GM12878 (cell line): Measurements from ENCODE around the gene PPM1N. TPM values are rescaled to one million over a fixed set of nuclear protein-coding genes. Genes with fewer than 3 reads are reported as not detected.

Experiments
- ATAC-seq: fragments of 200-7000 bp; cut with Tn5 transposase; 3 replicates; pipeline ENCODE4 v1.9.1; 2020; ENCODE audit warnings: mild to moderate bottlenecking, moderate library complexity
- BruUV-seq: library from RNA; stranded (reverse); fragments of 400-500 nt; replicated peaks from 2 replicates; lab custom pipeline; 2021; lab: Mats Ljungman, UMichigan
- CTCF ChIA-PET: fragments of 300-600 bp; sonication (Branson Sonifier 250); formaldehyde crosslinking; extraction: SDS; loops from one replicate; lab custom pipeline; 2021; ENCODE audit warnings: inconsistent platforms; lab: Yijun Ruan, JAX
- POLR2A ChIA-PET: fragments of 350-600 bp; formaldehyde crosslinking; extraction: SDS; loops from one replicate; lab custom pipeline; 2021; ENCODE audit warnings: inconsistent platforms; lab: Charles Lee
- RAD21 ChIA-PET: fragments of 300-600 bp; sonication (Branson Sonifier 250); formaldehyde crosslinking; loops from one replicate; lab custom pipeline; 2023; ENCODE audit warnings: antibody characterized with exemption; ENCODE audit not compliant: unreplicated experiment; lab: Charles Lee
- SMC1A ChIA-PET: fragments of 300-600 bp; sonication (Branson Sonifier 250); formaldehyde crosslinking; loops from one replicate; lab custom pipeline; 2023; ENCODE audit not compliant: unreplicated experiment, uncharacterized antibody; lab: Charles Lee
- DNase-seq: peaks from one replicate; pipeline ENCODE4 v3.0.0-alpha.2; 2011; ENCODE audit warnings: low read depth, low spot score
- FAIRE-seq: peaks from 3 replicates; lab custom pipeline; 2011; peaks lifted over from hg19 to GRCh38; lab: Jason Lieb, UNC
- H2AFZ ChIP-seq: 2 replicates; pipeline ENCODE4 v1.6.0; 2011; ENCODE audit warnings: low read depth, low read length, control low read depth; ENCODE audit not compliant: control insufficient read depth
- H3K27ac ChIP-seq: 2 replicates; pipeline ENCODE4 v1.5.1; 2011; ENCODE audit warnings: control low read depth; ENCODE audit not compliant: control insufficient read depth, insufficient read depth
- H3K27me3 ChIP-seq, 2 experiments: replicated peaks in 1 of 2; 2 replicates each; pipeline versions ENCODE4 v1.6.0 to v1.6.1; 2011; ENCODE audit warnings: low read length in 1 of 2; ENCODE audit not compliant: control insufficient read depth in 2 of 2, insufficient read depth in 2 of 2
- H3K36me3 ChIP-seq, 2 experiments: 2 replicates each; pipeline ENCODE4 v1.5.1; 2011; ENCODE audit warnings: low read length in 1 of 2; ENCODE audit not compliant: control insufficient read depth in 2 of 2, insufficient read depth in 2 of 2
- H3K4me1 ChIP-seq: 2 replicates; pipeline ENCODE4 v1.6.1; 2011; ENCODE audit warnings: mild to moderate bottlenecking, low read length, moderate library complexity, mixed read lengths; ENCODE audit not compliant: control insufficient read depth, insufficient read depth
- H3K4me2 ChIP-seq: 2 replicates; pipeline ENCODE4 v1.6.0; 2011; ENCODE audit warnings: control low read depth; ENCODE audit not compliant: control insufficient read depth, insufficient read depth
- H3K4me3 ChIP-seq: fragments of 200-600 bp; sonication (generic); 2 replicates; pipeline ENCODE4 v1.5.1; 2016
- H3K79me2 ChIP-seq: 2 replicates; pipeline ENCODE4 v1.6.0; 2011; ENCODE audit warnings: low read length; ENCODE audit not compliant: control insufficient read depth, insufficient read depth
- H3K9ac ChIP-seq: 2 replicates; pipeline ENCODE4 v1.8.0; 2011; ENCODE audit warnings: low read length, control low read depth, mixed read lengths; ENCODE audit not compliant: control insufficient read depth, insufficient read depth
- H3K9me3 ChIP-seq: replicated peaks from 3 replicates; pipeline ENCODE4 v1.5.1; 2011; ENCODE audit warnings: mild to moderate bottlenecking, low read length; ENCODE audit not compliant: control insufficient read depth, insufficient read depth
- H4K20me1 ChIP-seq: 2 replicates; pipeline ENCODE4 v1.6.0; 2011; ENCODE audit not compliant: control insufficient read depth, insufficient read depth
- ATF7 ChIP-seq: fragments of 450-650 bp; IDR thresholded peaks from 2 replicates; pipeline ENCODE4 v1.6.1; 2016; ENCODE audit warnings: low read depth, mild to moderate bottlenecking
- BHLHE40 ChIP-seq, 2 experiments: fragments of 450-650 bp in 1 of 2; IDR thresholded peaks; 2 replicates each; pipeline ENCODE4 v1.6.1; 2011 to 2017; ENCODE audit warnings: low read depth in 2 of 2, borderline replicate concordance in 1 of 2, improper control_type of control experiment in 1 of 2, low read length in 1 of 2, mild to moderate bottlenecking in 1 of 2
- BMI1 ChIP-seq: fragments of 450-650 bp; IDR thresholded peaks from 2 replicates; pipeline ENCODE4 v1.6.1; 2016; ENCODE audit warnings: mild to moderate bottlenecking, moderate library complexity, borderline replicate concordance
- ETV6 ChIP-seq, 2 experiments: fragments of 450-650 bp in 1 of 2; IDR thresholded peaks in 1 of 2; conservative IDR thresholded peaks in 1 of 2; 2 replicates each; pipeline ENCODE4 v1.6.1; 2014; ENCODE audit warnings: antibody characterized with exemption in 1 of 2, borderline replicate concordance in 1 of 2, low read depth in 1 of 2, mild to moderate bottlenecking in 1 of 2, moderate library complexity in 1 of 2
- FOXM1 ChIP-seq: IDR thresholded peaks from 2 replicates; pipeline ENCODE4 v1.6.1; 2012; ENCODE audit warnings: low read depth, mild to moderate bottlenecking, inconsistent platforms, low read length, moderate library complexity
- IKZF2 ChIP-seq, 2 experiments: fragments of 450-650 bp; IDR thresholded peaks; 2 replicates each; pipeline ENCODE4 v1.6.1; 2017; ENCODE audit warnings: mild to moderate bottlenecking in 2 of 2, moderate library complexity in 2 of 2
- MYB ChIP-seq: fragments of 150-350 bp; IDR thresholded peaks from 2 replicates; pipeline ENCODE4 v1.6.1; 2014; ENCODE audit warnings: mild to moderate bottlenecking, low read depth, low read length, borderline replicate concordance
- NR2C2 ChIP-seq: IDR thresholded peaks from 2 replicates; pipeline ENCODE4 v1.6.1; 2011; ENCODE audit warnings: borderline replicate concordance, low read depth; ENCODE audit not compliant: control insufficient read depth, insufficient read length
- POLR2A ChIP-seq: IDR thresholded peaks from 2 replicates; pipeline ENCODE4 v1.6.1; 2011; ENCODE audit warnings: low read depth, mild to moderate bottlenecking, low read length
- POLR2AphosphoS5 ChIP-seq: IDR thresholded peaks from 2 replicates; pipeline ENCODE4 v1.6.1; 2011; ENCODE audit warnings: mild to moderate bottlenecking, low read length, inconsistent platforms
- SREBF1 ChIP-seq: IDR thresholded peaks from 2 replicates; pipeline ENCODE4 v1.6.1; 2012; ENCODE audit warnings: mild to moderate bottlenecking, low read length
- YBX1 ChIP-seq: fragments of 450-650 bp; IDR thresholded peaks from 2 replicates; pipeline ENCODE4 v1.6.1; 2016; ENCODE audit warnings: antibody characterized with exemption
- YY1 ChIP-seq: IDR thresholded peaks from 2 replicates; pipeline ENCODE4 v1.6.1; 2011; ENCODE audit warnings: low read depth, mild to moderate bottlenecking, low read length
- ZNF207 ChIP-seq: fragments of 450-650 bp; IDR thresholded peaks from 2 replicates; pipeline ENCODE4 v1.6.1; 2014; ENCODE audit warnings: antibody characterized with exemption, mild to moderate bottlenecking, borderline replicate concordance
- WGBS: methylation state at CpG from one replicate; pipeline ENCODE4 v1.1.6; 2016; ENCODE audit warnings: low lambda C conversion rate; ENCODE audit not compliant: insufficient replicate concordance, insufficient coverage; ENCODE audit errors: missing lambda C conversion rate; 5-methylcytosine and 5-hydroxymethylcytosine counted together
- in situ Hi-C: fragments of 300-500 bp; cut with MboI; formaldehyde crosslinking; loops from 9 replicates; pipeline ENCODE4 v1.14.3; 2018; ENCODE audit warnings: mixed read lengths
- intact Hi-C: fragments of 100-400 bp; cut with micrococcal nuclease; formaldehyde crosslinking; loops from one replicate; pipeline ENCODE4 v1.14.2; 2022; ENCODE audit not compliant: unreplicated experiment
- polyA plus RNA-seq, 11 experiments: library from polyadenylated mRNA; depleted of rRNA in 4 of 11; unstranded in 6 of 11; stranded (reverse) in 5 of 11; fragments of >200 nt; fragmentation: Nextera tagmentation in 4 of 11; fragmentation: Illumina TruSeq in 1 of 11; extraction: Ambion mirVana in 4 of 11; extraction: Trizol in 1 of 11; gene quantifications; 1 replicate in 1 of 11; 2 replicates in 10 of 11; pipeline versions ENCODE4 v1.2.1 to v1.2.3, GENCODE V29; 2011 to 2016; ENCODE audit warnings: inconsistent platforms in 2 of 11, missing spikeins in 2 of 11, low read depth in 1 of 11
- total RNA-seq, 4 experiments: library from RNA; depleted of rRNA in 3 of 4; stranded (reverse); fragments of >200 nt in 3 of 4; fragmentation: Illumina TruSeq in 1 of 4; extraction: Trizol in 1 of 4; gene quantifications; 2 replicates each; pipeline versions ENCODE4 v1.2.1 to v1.2.3, GENCODE V29; 2013 to 2021
- TF ChIP-seq, protein P1 (sequence below): fragments of 450-650 bp; conservative IDR thresholded peaks from 2 replicates; pipeline ENCODE4 v1.6.1; 2017; ENCODE audit warnings: mild to moderate bottlenecking, moderate library complexity
- TF ChIP-seq, protein P2 (sequence below): IDR thresholded peaks from 2 replicates; pipeline ENCODE4 v1.6.1; 2011; ENCODE audit warnings: borderline replicate concordance, low read depth, mild to moderate bottlenecking, moderate library complexity, mixed read lengths, low read length; ENCODE audit not compliant: insufficient read depth; ENCODE audit errors: extremely low read length
- TF ChIP-seq, protein P3 (sequence below): IDR thresholded peaks from 2 replicates; pipeline ENCODE4 v1.6.1; 2012; ENCODE audit warnings: low read depth, low read length, improper control_type of control experiment

PPM1N gene
- total and polyA plus RNA-seq, 10 of the 15 experiments (the other 5 are each of a cell fraction or from before 2014, with no cell fraction given) = 1.6 to 5.4 (median 3.7) TPM

DNA sequence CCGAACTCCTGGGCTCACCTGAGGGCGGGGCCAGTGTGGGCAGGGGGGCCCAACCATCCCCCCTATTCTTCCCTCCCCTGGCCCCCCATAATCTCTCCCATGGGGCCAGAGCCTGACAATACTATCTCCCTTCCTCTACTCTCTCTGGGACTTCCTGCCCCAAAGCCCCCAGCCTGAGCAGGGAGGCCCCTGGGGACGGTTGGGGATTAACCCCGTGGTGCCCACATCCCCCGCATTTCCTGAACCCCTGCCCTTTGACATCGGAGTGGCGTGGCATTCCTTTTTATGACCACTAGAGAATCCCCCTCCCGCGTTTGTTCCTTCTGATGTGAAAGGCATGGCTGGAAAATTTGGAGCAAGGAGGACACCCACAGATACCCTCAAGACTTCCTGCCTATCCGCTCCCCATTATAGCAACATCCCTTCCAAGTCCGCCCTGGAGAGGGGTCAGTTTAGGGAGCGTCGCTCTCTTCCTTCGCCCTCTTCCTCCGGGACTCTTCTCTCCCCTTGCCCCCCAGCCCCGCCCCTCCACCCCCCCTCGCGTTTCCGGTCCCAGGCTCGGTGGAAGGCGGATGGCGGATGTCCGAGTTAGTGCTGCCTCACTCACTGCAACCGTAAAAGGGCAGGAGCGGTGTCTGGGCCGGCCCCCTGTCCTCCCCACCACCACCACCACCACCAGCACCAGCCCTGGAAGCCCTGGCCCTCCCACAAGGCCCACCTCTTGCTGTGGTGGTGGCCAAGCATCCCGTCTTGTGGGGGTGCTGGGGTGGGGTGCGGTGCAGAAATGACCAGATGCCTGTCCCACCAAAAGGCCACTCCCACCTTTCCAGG, 10.8 kb downstream of the PPM1N start:
- Histone ChIP-seq H3K4me1 (peaks cover 31% of the 10 kb centered on the region), H3K27ac (peak overlapping the region; percentile 98), H3K79me2 (peaks cover 74% of the 10 kb centered on the region), H3K4me2 (peak overlapping the region; percentile 99), H3K4me3 (peak overlapping the region; percentile 99), H3K9me3 (no peaks in the 10 kb centered on the region; the same call in 2 of the 3 replicates), H3K36me3 (no peaks in the 10 kb centered on the region; a peak in 2 of 4 replicates), H4K20me1 (no peaks in the 10 kb centered on the region), H3K27me3 (no peaks in the 10 kb centered on the region), H2AFZ (no peak overlapping the region; the same call in 1 of the 2 replicates), H3K9ac (peak overlapping the region; percentile 98)
- ChIA-PET CTCF (interaction anchor here (0.8 to 2.1 kb wide), 7 partner anchors 10 to 133 kb away, joined by 3 to 9 read pairs (median 4); no protein-coding TSS in a partner anchor), POLR2A (interaction anchor here (0.6 to 2.0 kb wide), 9 partner anchors 10 to 1985 kb away, joined by 3 to 14 read pairs (median 7); partner anchors contain the start of genes PPM1N and RTN2), SMC1A (interaction anchor here (0.9 to 1.2 kb wide), 3 partner anchors 49 to 133 kb away, joined by 4 to 6 read pairs (median 4); partner anchors contain the start of gene EML2), RAD21 (interaction anchor here (0.6 to 1.7 kb wide), 5 partner anchors 8 to 384 kb away, joined by 3 to 5 read pairs (median 3); no protein-coding TSS in a partner anchor)
- intact Hi-C loops (loop anchor here (5.0 kb wide), 1 partner anchor 133 kb away; no protein-coding TSS in a partner anchor), in situ Hi-C loops (no loop called here)
- TSS peak; percentile 73 for BruUV-seq
- FAIRE-seq = peak; percentile 85
- DNase-seq = peak; percentile 69
- ATAC-seq = peak; percentile 71
- 0% methylated on average over 16 of the region's 28 CpGs for WGBS
- TF ChIP-seq POLR2A (peak; percentile 71), ZNF207 (peak; percentile 53; the same call in 1 of the 2 replicates), NR2C2 (no peak), POLR2AphosphoS5 (peak; percentile 64), SREBF1 (no peak), FOXM1 (peak; percentile 22; the same call in 1 of the 2 replicates), ATF7 (peak; percentile 51; the same call in 1 of the 2 replicates), ETV6 (conservative IDR thresholded peaks at IDR 0.05 in 1 of 2, IDR thresholded peaks at IDR 0.05 in 1 of 2; ENCODE audit: borderline replicate concordance in 1 of 2, low read depth in 1 of 2) (peak in 1 of 2 experiments; percentile 83; a peak in 2 of 4 replicates), BMI1 (peak; percentile 12; the same call in 1 of the 2 replicates), YY1 (peak; percentile 36; the same call in 1 of the 2 replicates), BHLHE40 (IDR thresholded peaks at IDR 0.05; ENCODE audit: borderline replicate concordance in 1 of 2, low read depth in 2 of 2, low read length in 1 of 2) (peak; percentile 16 to 32; a peak in 1 of 4 replicates), IKZF2 (IDR thresholded peaks at IDR 0.05) (peak; percentile 91 to 94), YBX1 (peak; percentile 68; the same call in 1 of the 2 replicates), MYB (no peak)
- TF ChIP-seq, protein P1, sequence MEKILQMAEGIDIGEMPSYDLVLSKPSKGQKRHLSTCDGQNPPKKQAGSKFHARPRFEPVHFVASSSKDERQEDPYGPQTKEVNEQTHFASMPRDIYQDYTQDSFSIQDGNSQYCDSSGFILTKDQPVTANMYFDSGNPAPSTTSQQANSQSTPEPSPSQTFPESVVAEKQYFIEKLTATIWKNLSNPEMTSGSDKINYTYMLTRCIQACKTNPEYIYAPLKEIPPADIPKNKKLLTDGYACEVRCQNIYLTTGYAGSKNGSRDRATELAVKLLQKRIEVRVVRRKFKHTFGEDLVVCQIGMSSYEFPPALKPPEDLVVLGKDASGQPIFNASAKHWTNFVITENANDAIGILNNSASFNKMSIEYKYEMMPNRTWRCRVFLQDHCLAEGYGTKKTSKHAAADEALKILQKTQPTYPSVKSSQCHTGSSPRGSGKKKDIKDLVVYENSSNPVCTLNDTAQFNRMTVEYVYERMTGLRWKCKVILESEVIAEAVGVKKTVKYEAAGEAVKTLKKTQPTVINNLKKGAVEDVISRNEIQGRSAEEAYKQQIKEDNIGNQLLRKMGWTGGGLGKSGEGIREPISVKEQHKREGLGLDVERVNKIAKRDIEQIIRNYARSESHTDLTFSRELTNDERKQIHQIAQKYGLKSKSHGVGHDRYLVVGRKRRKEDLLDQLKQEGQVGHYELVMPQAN = peak; percentile 46
- TF ChIP-seq, protein P2, sequence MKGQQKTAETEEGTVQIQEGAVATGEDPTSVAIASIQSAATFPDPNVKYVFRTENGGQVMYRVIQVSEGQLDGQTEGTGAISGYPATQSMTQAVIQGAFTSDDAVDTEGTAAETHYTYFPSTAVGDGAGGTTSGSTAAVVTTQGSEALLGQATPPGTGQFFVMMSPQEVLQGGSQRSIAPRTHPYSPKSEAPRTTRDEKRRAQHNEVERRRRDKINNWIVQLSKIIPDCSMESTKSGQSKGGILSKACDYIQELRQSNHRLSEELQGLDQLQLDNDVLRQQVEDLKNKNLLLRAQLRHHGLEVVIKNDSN = no peak
- TF ChIP-seq, protein P3, sequence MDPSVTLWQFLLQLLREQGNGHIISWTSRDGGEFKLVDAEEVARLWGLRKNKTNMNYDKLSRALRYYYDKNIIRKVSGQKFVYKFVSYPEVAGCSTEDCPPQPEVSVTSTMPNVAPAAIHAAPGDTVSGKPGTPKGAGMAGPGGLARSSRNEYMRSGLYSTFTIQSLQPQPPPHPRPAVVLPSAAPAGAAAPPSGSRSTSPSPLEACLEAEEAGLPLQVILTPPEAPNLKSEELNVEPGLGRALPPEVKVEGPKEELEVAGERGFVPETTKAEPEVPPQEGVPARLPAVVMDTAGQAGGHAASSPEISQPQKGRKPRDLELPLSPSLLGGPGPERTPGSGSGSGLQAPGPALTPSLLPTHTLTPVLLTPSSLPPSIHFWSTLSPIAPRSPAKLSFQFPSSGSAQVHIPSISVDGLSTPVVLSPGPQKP = peak; percentile 61; the same call in 1 of the 2 replicates
